GM21447 (cell line): Measurements from ENCODE around the gene RAB9B.
A peak's percentile ranks its signal among the peaks of the same experiment; 100 is the strongest.
"Not testable (repeated sequence)": the region's sequence is repeated elsewhere in the genome, so short reads cannot be mapped to it uniquely, and the experiment has no call there.

Source experiments
- ATAC-seq: cut with Tn5 transposase; IDR thresholded peaks from one replicate; pipeline ENCODE4 v1.9.1; 2021; ENCODE audit not compliant: unreplicated experiment

The RAB9B gene

GRCh38 chrX:103831803-103832544 lies at the start of gene RAB9B:
RAB9B (minus strand) TSS chrX:103832257; CDS start chrX:103825784, 6,473 bp downstream.
- ATAC-seq = peak; percentile 85

DNA sequence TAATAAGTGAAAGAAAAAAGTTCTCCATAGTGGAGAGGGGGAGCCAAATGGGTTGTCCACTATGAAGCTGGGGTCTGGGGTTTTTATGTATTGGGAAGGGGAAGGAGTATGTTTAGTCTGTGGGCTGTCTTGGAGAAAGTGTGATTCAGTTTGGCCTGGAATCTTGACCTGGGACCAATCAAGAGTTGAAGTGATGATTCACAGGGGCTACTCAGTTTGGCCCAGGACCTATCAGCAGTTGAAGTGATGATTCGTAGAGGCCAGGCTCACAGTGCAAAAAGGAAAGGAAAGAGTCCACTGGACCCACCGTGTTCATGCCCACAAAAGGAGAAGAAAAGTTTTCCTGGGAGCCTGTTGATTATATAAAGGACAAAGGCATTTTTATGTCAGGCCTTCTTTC lies 47.3 kb upstream of the RAB9B start:
- ATAC-seq = no peak

DNA sequence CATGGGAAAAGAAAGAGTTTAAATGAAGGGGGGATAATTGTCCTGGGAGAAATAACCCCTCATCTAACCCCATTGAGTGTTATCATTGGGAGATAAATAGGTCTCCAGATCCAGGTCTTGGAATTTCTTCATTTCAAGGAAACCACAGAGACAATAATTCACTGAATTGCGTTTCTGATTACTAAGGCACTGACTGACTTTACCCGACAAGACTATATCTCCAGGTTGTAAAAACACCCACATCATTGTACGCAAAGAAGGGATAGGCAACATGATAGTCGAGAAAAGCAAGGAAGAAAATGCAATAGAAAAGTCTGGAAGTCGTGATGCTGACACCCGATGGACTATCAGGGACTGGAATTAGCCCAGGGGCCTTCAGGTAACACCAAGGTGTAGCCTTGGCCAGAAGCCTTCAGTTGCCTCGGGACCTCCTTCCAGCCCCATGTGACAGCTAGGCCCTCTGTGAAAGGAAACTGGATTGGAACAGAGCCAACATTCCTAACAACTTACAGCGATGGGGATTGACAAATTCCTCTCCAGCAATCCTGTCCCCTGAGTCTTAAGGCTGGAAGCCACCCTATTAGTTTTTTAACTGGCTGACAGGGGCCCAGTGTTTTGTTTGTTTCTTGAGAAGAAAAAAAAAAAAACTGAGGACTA lies 46.5 kb upstream of the RAB9B start:
- ATAC-seq = no peak

- ATAC-seq = no peak
Observed at GRCh38 chrX:103877571-103877970, 45.5 kb upstream of the RAB9B start.

DNA sequence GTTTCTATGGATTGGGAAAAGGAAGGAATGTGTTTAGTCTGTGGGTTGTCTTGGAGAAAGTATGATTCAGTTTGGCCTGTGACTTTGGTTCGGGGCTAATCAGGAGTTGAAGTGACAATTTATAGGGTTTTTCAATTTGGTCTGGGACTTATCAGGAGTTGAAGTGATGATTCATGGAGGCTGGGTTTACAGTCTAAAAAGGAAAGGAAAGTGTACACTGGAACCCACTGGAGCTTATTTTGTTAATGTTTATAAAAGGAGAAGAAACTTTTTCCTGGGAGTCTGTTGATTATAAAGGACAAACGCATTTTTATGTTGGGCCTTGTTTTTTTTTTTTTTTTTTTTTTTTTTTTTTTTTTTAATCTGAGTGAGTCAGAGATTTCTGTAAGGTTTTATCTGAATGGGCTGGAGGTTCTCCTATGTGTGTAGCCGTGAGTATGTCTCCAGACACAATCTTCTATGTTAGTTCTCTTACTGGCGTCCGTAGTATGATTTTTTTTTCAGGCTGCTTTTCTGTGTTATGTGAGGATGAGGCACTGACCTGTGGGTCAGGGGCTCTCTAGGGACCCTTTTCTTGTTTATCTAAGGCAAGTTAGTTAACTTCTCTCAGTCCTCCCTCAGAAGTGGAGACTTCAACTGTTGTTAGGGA lies 33.0 kb upstream of the RAB9B start:
- ATAC-seq = no peak

DNA sequence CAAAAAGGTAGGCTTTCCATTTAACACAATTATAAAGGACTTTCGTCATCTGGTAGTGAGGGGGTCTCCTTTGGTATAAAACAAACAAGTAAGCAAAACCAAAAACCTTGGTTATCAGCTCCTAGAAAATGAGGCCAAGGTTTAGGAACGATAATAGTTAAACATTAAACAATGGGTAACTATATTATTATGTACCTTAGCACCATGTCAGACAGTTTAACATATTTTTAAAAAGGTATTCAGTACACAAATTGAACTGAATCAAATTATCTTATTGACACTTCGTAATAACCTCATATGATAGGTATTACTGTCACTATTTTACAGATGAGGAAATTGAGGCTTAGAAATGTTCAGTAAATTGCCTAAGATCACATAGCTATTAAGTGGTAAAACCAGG lies 32.1 kb upstream of the RAB9B start:
- no peak for ATAC-seq

DNA sequence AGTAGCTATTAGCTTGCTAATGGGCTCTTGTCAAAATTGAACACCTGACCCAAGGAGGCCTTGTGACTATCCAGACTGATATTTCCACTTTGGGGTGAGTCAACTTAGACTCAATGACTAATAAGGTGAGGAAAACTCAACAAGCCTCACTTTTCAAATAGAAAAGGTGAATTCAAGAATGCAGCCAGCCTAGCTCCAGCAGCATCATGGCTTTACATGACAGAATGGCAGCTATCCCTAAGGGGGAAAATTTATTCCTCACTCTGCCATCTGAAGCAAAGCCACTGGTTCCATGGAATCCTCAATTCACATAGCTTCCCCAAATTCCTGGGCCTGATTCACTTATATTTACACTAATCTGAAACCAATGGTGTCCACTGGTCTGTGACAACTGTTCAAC lies 29.1 kb upstream of the RAB9B start:
- no peak for ATAC-seq

DNA sequence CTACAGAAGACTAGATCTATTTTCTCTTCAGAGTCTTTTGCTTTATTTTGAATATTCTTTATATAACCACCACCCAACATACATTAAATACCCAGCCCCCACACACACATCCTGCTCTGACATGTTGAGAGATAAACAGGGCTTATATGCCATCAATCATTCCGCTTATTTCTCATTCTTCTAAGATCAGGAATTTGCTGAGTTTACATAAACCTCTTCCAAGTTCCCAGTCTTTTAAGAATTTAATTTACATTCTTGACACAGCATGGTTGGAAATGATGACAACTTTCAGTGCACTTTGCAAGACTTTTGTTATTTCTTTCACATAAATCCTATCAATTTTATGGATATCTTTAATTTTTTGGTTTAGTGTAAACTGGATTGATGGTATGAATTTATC lies 17.5 kb upstream of the RAB9B start:
- ATAC-seq = no peak

DNA sequence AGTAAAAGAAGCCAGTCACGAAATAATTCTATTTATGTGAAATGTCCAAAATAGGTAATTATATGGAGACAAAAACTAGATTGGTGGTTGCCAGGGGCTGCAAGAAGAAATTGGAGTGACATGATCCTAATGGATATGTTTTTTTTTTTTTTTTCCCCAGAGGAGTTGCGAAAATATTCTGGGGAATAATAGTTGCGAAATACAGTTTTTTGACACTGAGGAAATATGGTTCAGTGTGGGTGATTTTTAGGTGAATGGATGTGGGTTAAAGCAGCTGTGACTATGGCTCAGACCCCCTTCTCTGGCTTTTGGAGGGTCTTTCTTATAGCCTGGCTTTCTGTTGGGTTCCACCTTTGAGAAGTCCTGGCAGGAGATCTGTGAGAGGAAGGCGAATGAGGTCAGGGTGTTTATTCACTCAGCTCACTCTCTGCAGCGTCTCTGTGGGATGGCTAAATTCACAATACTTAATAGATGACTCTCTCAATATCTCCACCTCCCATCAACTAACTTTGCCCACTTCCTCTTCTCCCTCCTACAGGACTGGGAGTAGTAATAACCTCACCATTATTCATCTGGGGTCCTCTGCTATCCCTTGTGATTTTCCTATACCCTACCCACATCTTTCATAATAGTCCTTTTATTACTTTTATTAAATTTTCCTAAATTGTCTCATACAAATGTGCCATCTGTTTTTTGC lies 15.3 kb upstream of the RAB9B start:
- ATAC-seq = no peak

DNA sequence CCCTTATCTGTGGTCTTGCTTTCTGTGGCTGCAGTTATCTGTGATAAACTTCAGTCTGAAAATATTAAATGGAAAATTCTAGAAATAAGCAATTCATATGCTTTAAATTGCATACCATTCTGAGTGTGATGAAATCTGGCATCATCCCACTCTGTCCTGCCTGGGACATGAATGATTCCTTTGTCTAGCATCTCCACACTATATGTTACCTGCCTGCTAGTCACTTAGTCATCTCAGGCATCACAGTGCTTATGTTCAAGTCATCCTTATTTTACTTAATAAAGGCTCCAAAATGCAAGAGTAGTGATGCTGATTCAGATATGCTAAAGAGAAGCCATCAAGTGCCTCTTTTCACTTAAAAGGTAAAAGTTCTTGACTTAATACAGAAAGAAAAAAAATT lies 14.3 kb upstream of the RAB9B start:
- no peak for ATAC-seq

DNA sequence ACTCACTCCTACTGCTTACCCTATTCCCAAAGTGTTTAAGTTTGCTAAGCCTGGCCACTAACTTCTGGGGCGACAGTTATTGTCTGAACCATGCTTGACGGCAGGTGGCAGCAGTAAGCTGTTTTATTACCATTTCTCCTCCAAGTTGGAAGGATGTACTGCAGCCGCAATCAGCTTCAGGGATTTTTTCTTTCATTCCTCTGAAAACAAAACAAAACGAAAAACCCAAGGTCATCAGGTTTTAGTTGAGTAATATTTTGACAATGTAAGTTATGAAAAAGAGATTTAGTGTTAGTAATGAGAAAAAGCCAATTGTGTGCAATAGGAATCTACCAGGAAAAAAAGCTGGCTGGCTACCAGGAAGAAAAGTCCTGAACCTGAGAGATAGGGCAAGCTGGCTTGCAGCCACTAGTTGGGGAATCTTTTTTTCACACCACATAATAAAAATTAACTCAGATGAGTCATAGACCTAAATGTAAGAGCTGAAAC lies 13.2 kb upstream of the RAB9B start:
- ATAC-seq = peak; percentile 83

DNA sequence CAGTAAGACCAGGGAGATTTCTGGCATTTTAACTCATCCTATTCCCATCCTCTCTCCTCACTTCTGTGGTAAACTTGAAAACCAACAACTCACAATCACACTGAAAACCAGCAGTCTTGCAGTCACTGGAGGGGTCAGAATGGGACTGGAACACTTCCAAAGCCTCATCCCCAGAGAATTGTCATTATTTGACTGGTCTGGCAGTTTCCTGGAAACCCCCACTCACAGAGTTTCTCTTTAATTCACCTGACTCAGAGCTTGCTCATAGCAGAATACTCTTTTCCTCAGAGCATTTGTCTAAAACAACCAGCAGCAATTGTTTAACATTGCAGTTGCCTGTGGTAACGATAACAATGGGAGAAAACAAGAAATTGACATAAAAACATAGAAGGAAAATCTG lies 7.3 kb upstream of the RAB9B start:
- ATAC-seq = no peak

GRCh38 chrX:103831342-103831802 lies 685 bp downstream of the RAB9B start:
- ATAC-seq = no peak

GRCh38 chrX:103830848-103831247 lies 1.2 kb downstream of the RAB9B start:
- ATAC-seq = no peak

DNA sequence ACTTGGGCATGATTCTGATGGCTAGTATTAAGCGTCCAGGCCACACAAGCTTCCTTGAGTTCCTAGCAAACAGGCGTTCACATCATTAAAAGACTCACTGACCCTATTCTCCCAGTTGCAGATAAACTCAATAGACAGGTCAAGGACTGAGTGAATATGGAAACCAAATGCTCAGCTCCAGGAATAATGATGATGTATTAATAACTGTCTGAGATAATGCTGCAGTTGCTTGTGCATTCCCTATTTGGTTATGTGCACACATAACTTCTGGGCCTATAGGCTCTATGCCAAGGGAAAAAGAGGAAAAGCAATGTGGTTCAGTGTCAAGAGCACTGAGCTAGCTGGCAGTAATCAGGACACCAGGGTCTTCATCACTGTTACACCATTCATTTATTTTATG lies 3.5 kb downstream of the RAB9B start:
- no peak for ATAC-seq

- no peak for ATAC-seq
Observed at GRCh38 chrX:103825881-103826280, 6.2 kb downstream of the RAB9B start.

GRCh38 chrX:103823591-103823990 lies 8.5 kb downstream of the RAB9B start:
- ATAC-seq = no peak

DNA sequence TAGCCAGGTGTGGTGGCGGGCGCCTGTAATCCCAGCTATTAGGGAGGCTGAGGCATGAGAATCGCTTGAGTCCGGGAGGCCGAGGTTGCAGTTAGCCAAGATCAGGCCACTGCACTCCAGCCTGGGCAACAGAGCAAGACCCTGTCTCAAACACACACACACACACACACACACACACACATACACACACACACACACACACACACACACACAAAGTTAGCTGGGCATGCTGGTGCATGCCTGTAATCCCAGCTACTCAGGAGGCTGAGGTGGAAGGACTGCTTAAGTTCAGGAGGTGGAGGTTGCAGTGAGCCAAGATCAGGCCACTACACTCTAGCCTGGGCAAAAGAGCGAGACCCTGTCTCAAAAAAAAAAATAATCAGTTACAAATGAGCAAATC lies 11.3 kb downstream of the RAB9B start:
- ATAC-seq = not testable (repeated sequence)

DNA sequence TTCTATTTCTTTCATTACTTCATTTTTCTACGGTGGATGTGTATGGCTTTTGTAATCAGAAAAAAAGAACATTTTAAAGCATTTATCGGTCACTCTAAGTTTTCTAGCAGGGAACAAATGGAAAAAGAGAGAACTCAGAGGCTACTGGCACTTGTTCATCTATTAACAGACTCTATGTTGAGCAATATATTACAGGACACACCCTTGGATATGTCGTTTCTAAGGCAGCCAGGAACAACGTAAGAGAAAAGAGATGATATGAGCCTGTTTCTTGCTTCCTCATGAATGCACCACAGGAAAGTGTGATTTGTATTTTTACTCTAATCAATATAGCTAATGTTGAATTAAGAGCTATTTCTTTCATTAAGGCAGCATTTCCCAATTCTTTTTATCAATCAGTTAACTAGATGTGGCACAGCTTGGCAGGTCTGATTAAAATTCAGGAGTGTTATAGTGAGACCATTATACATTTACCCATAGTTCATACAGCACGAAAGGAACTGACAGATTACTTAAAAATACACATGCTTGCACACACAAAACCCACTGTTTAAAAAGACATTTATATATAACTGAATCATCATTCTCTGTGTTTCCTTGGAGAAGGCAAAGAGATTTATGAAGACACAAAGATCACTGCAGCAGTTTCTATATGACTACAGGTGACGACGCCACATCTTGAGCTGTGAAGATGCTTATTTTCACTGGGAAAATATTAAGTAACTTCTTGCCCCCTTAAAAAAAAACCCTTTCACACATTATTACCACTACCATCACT lies 13.0 kb downstream of the RAB9B start:
- ATAC-seq = no peak

DNA sequence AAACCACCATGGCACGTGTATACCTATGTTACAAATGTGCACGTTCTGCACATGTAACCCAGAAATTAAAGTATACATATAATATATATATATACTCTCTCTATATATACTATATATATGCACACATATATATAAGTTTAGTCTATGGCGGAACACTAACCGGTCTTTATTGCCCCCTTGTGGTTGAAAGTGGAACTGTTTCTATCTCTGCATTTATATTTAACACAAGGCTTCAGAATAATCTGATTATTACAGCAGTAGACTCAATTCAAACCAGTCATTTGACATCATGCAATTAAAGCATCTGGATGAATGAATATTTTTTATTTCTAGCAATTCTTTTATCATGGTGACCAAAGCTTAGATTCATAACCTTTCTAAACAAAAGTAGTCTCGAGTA lies 14.6 kb downstream of the RAB9B start:
- ATAC-seq = no peak

DNA sequence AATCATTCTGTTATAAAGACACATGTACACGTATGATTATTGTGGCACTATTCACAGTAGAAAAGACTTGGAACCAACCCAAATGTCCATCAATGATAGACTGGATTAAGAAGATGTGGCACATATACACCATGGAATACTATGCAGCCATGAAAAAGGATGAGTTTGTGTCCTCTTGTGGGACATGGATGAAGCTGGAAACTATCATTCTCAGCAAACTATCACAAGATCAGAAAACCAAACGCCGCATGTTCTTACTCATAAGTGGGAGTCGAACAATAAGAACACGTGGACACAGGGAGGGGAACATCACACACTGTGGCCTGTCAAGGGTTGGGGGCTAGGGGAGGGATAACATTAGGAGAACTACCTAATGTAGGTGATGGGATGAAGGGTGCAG lies 15.0 kb downstream of the RAB9B start:
- ATAC-seq = not testable (repeated sequence)
